CD4-positive, alpha-beta T cell treated with Interleukin-15 for 4 hours (primary cell): ENCODE measurements around the gene CLEC2D.
"Not testable (repeated sequence)": the region's sequence is repeated elsewhere in the genome, so short reads cannot be mapped to it uniquely, and the experiment has no call there.

Source experiments
- DNase-seq: peaks from one replicate; pipeline ENCODE4 v3.0.0-alpha.2; 2020; ENCODE audit warnings: low spot score

CLEC2D gene

GRCh38 chr12:9669534-9669933 lies at the start of gene CLEC2D:
TSS of gene CLEC2D (plus strand) at chr12:9669713. CDS start at chr12:9669735, 22 bp downstream.
- DNase-seq = peak; percentile 78

DNA sequence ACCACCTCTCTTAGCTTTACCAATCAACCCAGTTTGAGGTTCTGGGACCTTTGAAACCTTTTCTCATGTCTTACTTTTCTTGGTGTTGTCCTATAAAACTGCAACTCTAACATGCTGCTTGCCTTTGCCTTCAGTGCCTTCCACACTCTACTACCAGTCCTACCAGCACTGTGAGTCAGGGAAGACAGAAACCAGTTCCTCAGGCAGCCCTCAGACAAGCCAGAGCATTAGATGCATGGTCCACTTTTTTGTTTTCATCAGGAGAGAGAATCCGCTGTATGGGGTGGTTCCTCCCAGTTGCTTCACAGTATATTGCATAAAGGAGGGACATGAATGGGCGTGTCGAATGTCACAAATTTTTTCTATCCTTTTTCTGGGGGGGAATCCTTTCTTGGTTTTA lies 44.5 kb upstream of the CLEC2D start:
- DNase-seq = no peak

GRCh38 chr12:9626291-9626690 lies 43.2 kb upstream of the CLEC2D start:
- DNase-seq = no peak

GRCh38 chr12:9626821-9627220 lies 42.7 kb upstream of the CLEC2D start:
- no peak for DNase-seq

DNA sequence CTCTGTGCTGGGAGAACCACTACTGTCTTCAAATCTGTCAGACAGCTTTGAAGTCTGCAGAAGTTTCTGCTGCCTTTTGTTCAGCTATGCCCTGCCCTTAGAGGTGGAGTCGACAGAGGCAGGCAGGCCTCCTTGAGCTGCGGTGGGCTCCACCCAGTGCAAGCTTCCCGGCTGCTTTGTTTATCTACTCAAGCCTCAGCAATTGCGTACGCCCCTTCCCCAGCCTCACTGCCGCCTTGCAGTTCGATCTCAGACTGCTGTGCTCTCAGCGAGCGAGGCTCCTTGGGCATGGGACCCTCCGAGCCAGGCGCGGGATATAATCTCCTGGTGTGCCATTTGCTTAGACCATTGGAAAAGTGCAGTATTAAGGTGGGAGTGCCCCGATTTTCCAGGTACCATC lies 36.7 kb upstream of the CLEC2D start:
- DNase-seq = no peak

GRCh38 chr12:9634177-9634803 lies 35.2 kb upstream of the CLEC2D start:
- DNase-seq = peak; percentile 85

- no peak for DNase-seq
Measured at GRCh38 chr12:9634969-9635754, 34.4 kb upstream of the CLEC2D start.

DNA sequence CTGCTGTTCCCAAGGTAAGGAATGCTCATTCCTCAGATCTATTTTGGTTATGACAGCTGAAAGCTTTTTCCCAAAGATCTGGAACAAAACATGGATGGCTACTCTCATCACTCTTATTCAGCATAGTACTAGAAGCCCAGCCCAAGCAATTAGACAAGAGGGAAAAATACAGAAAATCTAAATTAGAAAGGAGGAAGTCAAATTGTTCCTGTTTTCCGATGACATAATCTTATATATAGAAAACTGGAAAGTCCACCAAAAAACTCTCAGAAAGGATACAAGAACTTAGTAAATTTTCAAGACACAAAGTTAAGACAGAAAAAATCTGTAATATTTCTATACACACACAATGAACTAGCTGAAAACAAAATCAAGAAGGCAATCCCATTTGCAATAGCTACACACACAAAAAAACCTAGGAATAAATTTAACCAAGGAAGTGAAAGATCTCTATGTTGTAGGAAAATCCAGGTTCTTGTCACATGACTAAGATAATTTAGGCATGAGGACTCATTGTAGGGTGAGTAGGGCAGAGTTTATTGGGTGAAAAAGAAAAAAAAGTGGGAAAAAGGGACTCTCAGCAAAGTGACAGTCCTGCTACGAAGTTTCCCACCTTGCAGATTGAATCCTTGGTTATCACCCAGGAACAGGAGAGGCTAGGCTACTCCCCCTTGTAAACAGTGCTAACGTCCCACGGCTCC lies 33.2 kb upstream of the CLEC2D start:
- DNase-seq = no peak

DNA sequence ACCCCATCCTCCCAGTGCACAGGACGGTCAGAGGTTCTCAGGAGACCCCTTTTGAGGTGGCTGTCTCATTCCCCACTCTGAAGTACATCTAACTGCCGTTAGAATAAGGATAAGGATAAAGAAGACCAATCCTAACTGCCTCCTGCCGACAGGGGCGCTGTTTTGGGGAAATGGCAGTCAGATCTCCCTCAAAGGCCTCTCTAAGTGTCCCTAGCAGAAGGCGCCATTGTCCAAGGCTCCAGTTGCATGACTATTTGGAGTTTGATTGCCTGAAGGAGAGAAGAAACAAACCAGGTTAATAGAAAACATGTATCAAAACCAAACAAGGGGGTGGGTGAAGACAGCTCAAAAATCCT lies 32.7 kb upstream of the CLEC2D start:
- DNase-seq = no peak

DNA sequence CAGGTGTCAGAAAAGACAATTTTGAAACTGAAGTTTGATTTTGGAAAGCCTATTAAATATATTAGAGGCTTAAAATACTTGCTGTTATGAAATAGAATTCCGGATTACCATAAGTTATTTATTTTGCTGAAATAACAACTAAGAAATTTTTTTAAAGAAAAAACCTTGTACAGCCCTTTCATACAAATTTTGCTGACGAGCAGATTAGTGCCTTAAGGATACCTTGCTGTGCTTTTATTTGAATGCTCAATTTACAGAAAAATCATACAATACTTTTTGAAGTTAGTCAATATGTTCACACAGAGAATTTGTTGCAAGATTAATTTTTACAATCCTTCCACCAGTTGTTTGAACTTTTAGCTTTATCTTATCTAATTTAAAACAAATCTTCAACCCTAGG lies 29.5 kb upstream of the CLEC2D start:
- DNase-seq = no peak

DNA sequence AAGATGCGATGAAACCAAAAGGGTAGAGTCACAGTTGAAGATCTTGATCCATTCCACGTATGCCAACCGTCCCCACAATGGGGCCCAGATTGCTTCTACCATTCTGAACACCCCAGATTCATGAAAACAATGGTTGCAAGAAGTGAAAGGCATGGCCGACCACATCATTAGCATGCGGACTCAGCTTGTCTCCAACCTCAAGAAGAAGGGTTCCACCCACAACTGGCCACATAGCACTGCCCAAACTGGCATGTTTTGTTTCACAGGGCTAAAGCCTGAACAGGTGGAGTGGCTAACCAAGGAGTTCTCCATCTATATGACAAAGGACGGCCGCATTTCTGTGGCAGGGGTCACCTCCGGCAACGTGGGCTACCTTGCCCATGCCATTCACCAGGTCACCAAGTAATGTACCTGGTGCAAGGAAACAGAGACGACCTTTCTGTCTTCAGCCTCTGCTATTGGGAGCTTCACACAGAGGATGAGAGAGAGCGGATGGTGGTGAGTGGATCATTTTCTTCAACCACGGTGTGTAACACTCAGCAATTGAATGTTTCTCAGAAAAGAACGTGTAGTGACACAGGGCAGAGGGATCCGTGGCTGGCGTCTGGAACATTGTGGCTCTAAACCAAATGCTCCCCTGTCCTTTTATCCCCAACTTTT lies 26.8 kb upstream of the CLEC2D start:
- DNase-seq = no peak

GRCh38 chr12:9643266-9643660 lies 26.2 kb upstream of the CLEC2D start:
- no peak for DNase-seq

GRCh38 chr12:9644985-9645551 lies 24.4 kb upstream of the CLEC2D start:
- not testable (repeated sequence) for DNase-seq

DNA sequence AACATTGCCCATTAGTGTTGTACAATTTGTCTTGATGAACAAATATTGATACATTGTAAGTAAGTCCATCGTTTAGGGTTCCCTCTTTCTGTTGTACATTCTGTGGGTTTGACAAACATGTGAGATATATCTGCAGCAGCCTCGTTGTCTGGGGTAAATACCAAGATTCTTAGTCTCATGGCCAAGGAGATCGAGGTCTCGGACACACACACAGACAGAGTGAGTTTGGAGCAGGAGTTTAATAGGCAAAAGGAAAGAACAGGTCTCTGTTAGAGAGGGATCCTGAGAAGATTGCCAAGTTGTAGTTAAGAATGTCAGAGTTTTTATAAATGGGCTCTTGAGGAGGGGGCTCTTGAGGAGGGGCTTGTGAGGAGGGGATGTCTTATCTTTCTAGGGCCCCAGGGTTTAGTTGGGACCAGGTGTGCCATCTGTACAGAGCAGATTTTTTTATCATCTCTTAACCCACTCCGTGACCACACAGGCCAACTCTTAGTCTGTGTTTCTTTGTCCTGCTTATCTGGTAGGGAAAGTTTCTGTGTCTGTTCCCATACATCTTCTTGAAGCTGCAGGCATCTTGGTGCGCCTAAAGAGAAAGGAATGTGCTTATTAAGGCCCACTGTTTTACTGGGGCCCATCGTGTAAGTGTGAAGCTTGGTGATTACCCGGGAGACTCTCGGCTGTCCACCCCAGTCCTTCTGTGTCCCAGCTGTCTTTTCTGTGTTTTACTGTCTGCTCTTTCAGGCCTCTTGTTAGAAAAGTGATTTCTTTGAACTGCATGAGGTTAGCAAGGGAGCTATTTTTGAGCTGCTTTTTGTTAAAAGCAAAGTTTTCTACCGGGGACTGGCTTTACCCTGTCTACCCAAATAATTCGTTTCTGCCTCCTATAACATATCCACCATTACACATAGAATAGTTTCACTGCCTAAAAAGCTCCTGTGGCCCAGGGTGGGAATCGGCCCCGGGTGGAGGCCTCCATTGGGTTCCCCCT lies 22.4 kb upstream of the CLEC2D start:
- no peak for DNase-seq

DNA sequence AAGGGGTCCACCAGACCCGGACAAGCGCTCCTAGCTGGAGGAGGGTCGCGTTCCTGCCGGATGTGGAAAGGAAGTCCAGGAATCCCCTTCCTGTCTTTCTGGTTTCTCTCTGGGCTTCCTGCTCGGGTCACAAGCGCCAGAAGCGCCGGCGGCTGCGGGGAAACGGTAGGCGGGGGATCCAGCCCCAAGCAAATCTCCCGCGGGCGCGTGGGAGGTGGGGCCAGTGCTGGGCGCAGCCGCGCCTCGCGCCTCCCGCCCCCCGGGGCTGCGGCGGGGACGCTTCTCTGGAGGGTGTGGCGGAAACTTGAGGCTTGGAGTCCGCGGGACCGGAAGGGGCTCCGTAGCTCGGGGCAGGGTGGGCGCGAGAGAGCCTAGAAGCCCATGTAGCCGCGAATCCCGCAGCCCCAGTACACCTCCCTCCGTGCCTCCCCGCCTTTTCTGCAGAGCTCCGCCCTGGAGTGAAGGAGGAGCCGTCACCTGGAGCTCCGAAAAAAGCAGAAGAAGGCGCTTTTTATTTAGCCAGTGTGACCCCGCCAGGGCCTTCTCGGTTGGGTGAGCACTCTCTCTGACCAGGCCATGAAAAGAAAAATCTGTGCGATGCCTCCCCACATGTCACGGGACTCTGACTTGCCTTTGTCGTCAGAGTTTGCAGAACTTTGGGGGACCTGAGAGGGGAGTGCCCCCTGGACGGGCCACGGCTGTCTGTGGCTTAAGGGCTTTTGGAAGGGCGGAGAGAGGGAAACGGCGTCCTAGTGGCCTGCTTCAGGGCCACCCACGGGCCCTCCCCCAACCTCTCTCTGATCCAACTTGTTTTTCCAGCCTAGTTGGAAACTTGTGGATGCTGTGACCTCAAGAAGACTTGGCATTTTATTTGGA lies 21.4 kb upstream of the CLEC2D start:
- DNase-seq = peak; percentile 89

DNA sequence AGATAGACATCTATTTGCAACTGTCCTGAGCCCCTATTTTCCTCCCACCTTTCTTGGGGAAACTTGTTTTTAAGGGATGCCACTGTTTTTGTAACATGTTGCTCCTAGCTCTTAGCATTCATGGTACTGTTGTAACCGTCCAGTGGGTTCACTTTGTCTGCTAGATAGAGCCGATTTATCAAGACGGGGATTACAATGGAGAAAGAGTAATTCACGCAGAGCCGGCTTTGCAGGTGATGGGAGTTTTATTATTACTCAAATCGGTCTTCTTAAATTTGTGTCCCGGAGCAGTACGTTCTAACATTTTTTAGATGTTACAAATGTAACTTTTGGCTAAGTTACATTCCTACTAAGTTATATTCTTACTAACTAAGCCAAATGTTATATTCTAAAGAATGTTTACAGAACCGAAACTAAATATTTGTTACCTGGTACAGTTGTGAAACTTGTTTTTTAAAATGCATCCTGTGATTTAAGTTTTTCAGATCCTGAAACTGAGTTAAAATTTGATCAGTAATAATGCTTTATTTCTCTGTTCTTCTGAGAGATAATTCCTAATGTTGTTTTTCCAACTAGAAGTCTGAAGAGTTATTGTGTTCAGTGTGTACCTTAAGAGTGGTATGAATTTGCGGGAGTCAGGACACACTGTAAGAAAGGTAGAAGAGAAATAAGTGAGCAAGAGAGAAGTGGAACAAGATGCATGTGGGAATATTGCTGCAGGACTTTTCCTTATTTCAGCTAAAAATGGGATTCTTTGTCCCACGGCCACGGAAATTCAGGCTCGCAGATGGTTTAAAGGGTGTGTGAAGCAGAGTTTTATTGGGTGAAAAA lies 20.6 kb upstream of the CLEC2D start:
- no peak for DNase-seq

DNA sequence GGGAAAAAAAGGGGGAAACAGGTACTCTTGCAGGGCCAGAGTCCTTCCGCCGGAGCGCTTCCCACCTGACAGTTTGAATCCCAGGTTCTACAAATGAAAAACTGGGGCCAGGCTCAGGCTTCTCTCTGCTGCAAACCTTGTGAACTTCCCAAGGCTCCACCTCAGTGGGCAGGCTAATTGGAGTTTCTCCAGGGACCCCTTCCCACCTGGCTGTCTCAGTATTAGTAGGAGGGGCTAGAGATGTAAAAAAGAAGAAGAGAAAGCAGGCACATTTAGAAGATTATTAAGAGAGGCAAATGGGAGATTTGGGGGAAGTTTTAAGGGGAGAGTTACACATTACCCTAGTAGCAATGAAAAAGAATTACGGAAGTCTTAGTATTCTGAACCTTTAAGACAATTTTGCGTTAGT lies 20.0 kb upstream of the CLEC2D start:
- DNase-seq = no peak

GRCh38 chr12:9650151-9650576 lies 19.3 kb upstream of the CLEC2D start:
- no peak for DNase-seq

GRCh38 chr12:9651265-9651729 lies 18.2 kb upstream of the CLEC2D start:
- peak; percentile 48 for DNase-seq
